HEK293 (cell line): Measurements from ENCODE around the gene PLEKHF1.

Source experiments
- KLF1 ChIP-seq: fragments of 450-650 bp; formaldehyde crosslinking; IDR thresholded peaks from 2 replicates; pipeline ENCODE4 v1.5.1; 2016; ENCODE audit warnings: missing biosample characterization, missing genetic modification characterization
- OVOL3 ChIP-seq: fragments of 450-650 bp; formaldehyde crosslinking; IDR thresholded peaks from 2 replicates; pipeline ENCODE4 v1.5.1; 2016; ENCODE audit warnings: missing biosample characterization, missing genetic modification characterization
- RBAK ChIP-seq: fragments of 450-650 bp; formaldehyde crosslinking; IDR thresholded peaks from 2 replicates; pipeline ENCODE4 v1.5.1; 2016; ENCODE audit warnings: missing biosample characterization, missing genetic modification characterization
- SP3 ChIP-seq: fragments of 450-650 bp; formaldehyde crosslinking; IDR thresholded peaks from 2 replicates; pipeline ENCODE4 v1.5.1; 2016; ENCODE audit warnings: missing biosample characterization, missing genetic modification characterization
- ZBTB1 ChIP-seq: fragments of 450-650 bp; formaldehyde crosslinking; IDR thresholded peaks from 2 replicates; pipeline ENCODE4 v1.5.1; 2016; ENCODE audit warnings: missing biosample characterization, missing genetic modification characterization
- ZBTB48 ChIP-seq: fragments of 450-650 bp; formaldehyde crosslinking; IDR thresholded peaks from 2 replicates; pipeline ENCODE4 v1.5.1; 2016; ENCODE audit warnings: missing biosample characterization, missing genetic modification characterization
- ZEB2 ChIP-seq: fragments of 450-650 bp; formaldehyde crosslinking; IDR thresholded peaks from 2 replicates; pipeline ENCODE4 v1.5.1; 2016; ENCODE audit warnings: missing biosample characterization, missing genetic modification characterization
- ZNF10 ChIP-seq: fragments of 450-650 bp; formaldehyde crosslinking; IDR thresholded peaks from 2 replicates; pipeline ENCODE4 v1.5.1; 2017; ENCODE audit warnings: missing biosample characterization, missing genetic modification characterization
- ZNF121 ChIP-seq: fragments of 450-650 bp; formaldehyde crosslinking; IDR thresholded peaks from 2 replicates; pipeline ENCODE4 v1.5.1; 2016; ENCODE audit warnings: missing biosample characterization, missing genetic modification characterization
- ZNF155 ChIP-seq: fragments of 450-650 bp; formaldehyde crosslinking; IDR thresholded peaks from 2 replicates; pipeline ENCODE4 v1.5.1; 2016; ENCODE audit warnings: missing biosample characterization, missing genetic modification characterization
- ZNF169 ChIP-seq: fragments of 450-650 bp; formaldehyde crosslinking; IDR thresholded peaks from 2 replicates; pipeline ENCODE4 v1.5.1; 2016; ENCODE audit warnings: missing biosample characterization, missing genetic modification characterization
- ZNF175 ChIP-seq: fragments of 450-650 bp; formaldehyde crosslinking; IDR thresholded peaks from 2 replicates; pipeline ENCODE4 v1.5.1; 2016; ENCODE audit warnings: missing biosample characterization, missing genetic modification characterization
- ZNF214 ChIP-seq: fragments of 450-650 bp; formaldehyde crosslinking; IDR thresholded peaks from 2 replicates; pipeline ENCODE4 v1.5.1; 2017; ENCODE audit warnings: missing biosample characterization, mild to moderate bottlenecking, missing genetic modification characterization, borderline replicate concordance
- ZNF292 ChIP-seq: fragments of 450-650 bp; formaldehyde crosslinking; IDR thresholded peaks from 2 replicates; pipeline ENCODE4 v1.5.1; 2016; ENCODE audit warnings: low read depth, missing biosample characterization, missing genetic modification characterization, borderline replicate concordance
- ZNF354C ChIP-seq: fragments of 450-650 bp; formaldehyde crosslinking; IDR thresholded peaks from 2 replicates; pipeline ENCODE4 v1.5.1; 2016; ENCODE audit warnings: missing biosample characterization, missing genetic modification characterization, low read depth, borderline replicate concordance
- ZNF449 ChIP-seq: fragments of 450-650 bp; formaldehyde crosslinking; IDR thresholded peaks from 2 replicates; pipeline ENCODE4 v1.5.1; 2017; ENCODE audit warnings: missing biosample characterization, mild to moderate bottlenecking, missing genetic modification characterization, moderate library complexity
- ZNF530 ChIP-seq: fragments of 450-650 bp; formaldehyde crosslinking; IDR thresholded peaks from 2 replicates; pipeline ENCODE4 v1.5.1; 2016; ENCODE audit warnings: low read depth, missing biosample characterization, missing genetic modification characterization
- ZNF555 ChIP-seq: fragments of 450-650 bp; formaldehyde crosslinking; conservative IDR thresholded peaks from 2 replicates; pipeline ENCODE4 v1.5.1; 2017; ENCODE audit warnings: missing biosample characterization, mild to moderate bottlenecking, missing genetic modification characterization, inconsistent platforms
- ZNF610 ChIP-seq: fragments of 450-650 bp; formaldehyde crosslinking; IDR thresholded peaks from 2 replicates; pipeline ENCODE4 v1.5.1; 2016; ENCODE audit warnings: missing biosample characterization, missing genetic modification characterization, borderline replicate concordance
- ZNF623 ChIP-seq: fragments of 450-650 bp; formaldehyde crosslinking; IDR thresholded peaks from 2 replicates; pipeline ENCODE4 v1.5.1; 2016; ENCODE audit warnings: missing biosample characterization, missing genetic modification characterization
- ZNF624 ChIP-seq: fragments of 450-650 bp; formaldehyde crosslinking; IDR thresholded peaks from 2 replicates; pipeline ENCODE4 v1.5.1; 2017; ENCODE audit warnings: missing biosample characterization, missing genetic modification characterization
- ZNF660 ChIP-seq: fragments of 450-650 bp; IDR thresholded peaks from 2 replicates; pipeline ENCODE4 v1.5.1; 2018; ENCODE audit warnings: missing biosample characterization, mild to moderate bottlenecking, missing genetic modification characterization
- ZNF704 ChIP-seq: fragments of 450-650 bp; formaldehyde crosslinking; IDR thresholded peaks from 2 replicates; pipeline ENCODE4 v1.5.1; 2016; ENCODE audit warnings: missing biosample characterization, missing genetic modification characterization
- ZNF837 ChIP-seq: fragments of 450-650 bp; formaldehyde crosslinking; IDR thresholded peaks from 2 replicates; pipeline ENCODE4 v1.5.1; 2016; ENCODE audit warnings: missing biosample characterization, missing genetic modification characterization
- ZNF843 ChIP-seq: fragments of 450-650 bp; formaldehyde crosslinking; IDR thresholded peaks from 2 replicates; pipeline ENCODE4 v1.5.1; 2016; ENCODE audit warnings: missing biosample characterization, missing genetic modification characterization
- ZXDB ChIP-seq: fragments of 450-650 bp; formaldehyde crosslinking; IDR thresholded peaks from 2 replicates; pipeline ENCODE4 v1.5.1; 2016; ENCODE audit warnings: missing biosample characterization, missing genetic modification characterization
- TF ChIP-seq, protein P1 (sequence below): fragments of 450-650 bp; formaldehyde crosslinking; IDR thresholded peaks from 2 replicates; pipeline ENCODE4 v1.5.1; 2017; ENCODE audit warnings: missing biosample characterization, missing genetic modification characterization
- TF ChIP-seq, protein P2 (sequence below): sonication (generic); formaldehyde crosslinking; IDR thresholded peaks from 2 replicates; pipeline ENCODE4 v1.8.1; 2022; ENCODE audit warnings: mild to moderate bottlenecking, moderate library complexity, missing genetic modification reagents
- TF ChIP-seq, protein P3 (sequence below): fragments of 450-650 bp; formaldehyde crosslinking; IDR thresholded peaks from 2 replicates; pipeline ENCODE4 v1.5.1; 2016; ENCODE audit warnings: missing biosample characterization, missing genetic modification characterization
- TF ChIP-seq, protein P4 (sequence below): fragments of 450-650 bp; IDR thresholded peaks from 2 replicates; pipeline ENCODE4 v1.5.1; 2018; ENCODE audit warnings: missing biosample characterization, mild to moderate bottlenecking, missing genetic modification characterization
- TF ChIP-seq, protein P5 (sequence below): fragments of 450-650 bp; formaldehyde crosslinking; IDR thresholded peaks from 2 replicates; pipeline ENCODE4 v1.5.1; 2017; ENCODE audit warnings: missing biosample characterization, missing genetic modification characterization

The PLEKHF1 gene

DNA sequence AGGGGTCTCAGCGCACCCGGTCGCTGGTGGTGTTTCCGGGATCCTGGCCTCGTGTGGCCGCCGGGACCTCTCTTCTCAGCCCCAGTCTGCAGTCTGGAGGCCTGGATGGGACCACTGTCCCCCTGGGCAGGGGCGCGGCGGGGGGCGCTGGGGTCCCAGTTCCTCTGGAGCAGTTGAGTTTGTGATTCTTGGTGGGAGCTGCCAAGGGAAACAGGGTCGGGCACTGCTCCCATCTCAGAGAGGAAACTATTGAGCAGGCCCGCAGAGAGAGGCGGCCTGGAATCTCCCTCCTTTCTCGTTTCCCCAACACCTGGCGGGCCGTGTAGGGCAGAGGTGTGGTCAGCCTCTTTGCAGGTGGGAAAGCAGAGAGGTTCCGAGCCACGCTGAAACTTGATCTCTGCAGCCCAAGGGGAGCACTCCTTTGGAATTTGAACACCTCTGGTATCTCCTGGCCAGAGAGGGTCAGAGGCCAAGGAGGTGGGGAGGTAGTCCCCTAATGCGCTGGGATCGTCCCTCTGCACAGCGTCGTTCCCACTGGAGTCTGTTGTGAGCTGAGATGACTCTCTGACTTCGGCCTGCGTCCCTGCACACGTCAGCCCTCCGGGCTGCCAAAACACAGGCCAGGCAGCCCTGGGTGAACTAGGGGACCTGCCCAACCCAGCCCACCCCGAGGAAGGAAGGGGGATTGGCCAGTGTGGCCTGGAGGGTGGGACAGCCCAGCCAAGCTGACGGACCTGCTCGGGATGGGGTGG lies 741 bp downstream of the PLEKHF1 start (continued):
- 0 out of 2 replicates have a peak, but pooled peaks have one; percentile 33 for TF ChIP-seq KLF1 (tag by site-specific recombination)
- TF ChIP-seq ZNF623 (tag by site-specific recombination): no peak
- TF ChIP-seq, protein P1, sequence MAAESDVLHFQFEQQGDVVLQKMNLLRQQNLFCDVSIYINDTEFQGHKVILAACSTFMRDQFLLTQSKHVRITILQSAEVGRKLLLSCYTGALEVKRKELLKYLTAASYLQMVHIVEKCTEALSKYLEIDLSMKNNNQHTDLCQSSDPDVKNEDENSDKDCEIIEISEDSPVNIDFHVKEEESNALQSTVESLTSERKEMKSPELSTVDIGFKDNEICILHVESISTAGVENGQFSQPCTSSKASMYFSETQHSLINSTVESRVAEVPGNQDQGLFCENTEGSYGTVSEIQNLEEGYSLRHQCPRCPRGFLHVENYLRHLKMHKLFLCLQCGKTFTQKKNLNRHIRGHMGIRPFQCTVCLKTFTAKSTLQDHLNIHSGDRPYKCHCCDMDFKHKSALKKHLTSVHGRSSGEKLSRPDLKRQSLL (tag by site-specific recombination): no peak
- TF ChIP-seq ZBTB1 (tag by site-specific recombination): no peak
- no peak for TF ChIP-seq ZNF660 (tag by site-specific recombination)
- TF ChIP-seq ZNF449 (tag by site-specific recombination): peak; percentile 70
- TF ChIP-seq ZNF837: no peak
- TF ChIP-seq, protein P2, sequence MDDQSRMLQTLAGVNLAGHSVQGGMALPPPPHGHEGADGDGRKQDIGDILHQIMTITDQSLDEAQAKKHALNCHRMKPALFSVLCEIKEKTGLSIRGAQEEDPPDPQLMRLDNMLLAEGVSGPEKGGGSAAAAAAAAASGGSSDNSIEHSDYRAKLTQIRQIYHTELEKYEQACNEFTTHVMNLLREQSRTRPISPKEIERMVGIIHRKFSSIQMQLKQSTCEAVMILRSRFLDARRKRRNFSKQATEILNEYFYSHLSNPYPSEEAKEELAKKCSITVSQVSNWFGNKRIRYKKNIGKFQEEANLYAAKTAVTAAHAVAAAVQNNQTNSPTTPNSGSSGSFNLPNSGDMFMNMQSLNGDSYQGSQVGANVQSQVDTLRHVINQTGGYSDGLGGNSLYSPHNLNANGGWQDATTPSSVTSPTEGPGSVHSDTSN (CRISPR knock-in tag): no peak; the same call in 1 of the 2 replicates
- TF ChIP-seq ZNF555: no peak
- TF ChIP-seq ZNF10 (tag by site-specific recombination): no peak
- 0 out of 2 replicates have a peak, but pooled peaks have one; percentile 24 for TF ChIP-seq ZNF121
- TF ChIP-seq ZBTB48 (tag by site-specific recombination): peak; percentile 31; the same call in 1 of the 2 replicates
- no peak for TF ChIP-seq ZNF610
- TF ChIP-seq OVOL3 (tag by site-specific recombination): no peak
- TF ChIP-seq ZNF169 (tag by site-specific recombination): no peak
- no peak for TF ChIP-seq ZNF175 (tag by site-specific recombination)
- TF ChIP-seq ZNF214: no peak
- no peak for TF ChIP-seq RBAK
- no peak for TF ChIP-seq ZNF704
- TF ChIP-seq, protein P3, sequence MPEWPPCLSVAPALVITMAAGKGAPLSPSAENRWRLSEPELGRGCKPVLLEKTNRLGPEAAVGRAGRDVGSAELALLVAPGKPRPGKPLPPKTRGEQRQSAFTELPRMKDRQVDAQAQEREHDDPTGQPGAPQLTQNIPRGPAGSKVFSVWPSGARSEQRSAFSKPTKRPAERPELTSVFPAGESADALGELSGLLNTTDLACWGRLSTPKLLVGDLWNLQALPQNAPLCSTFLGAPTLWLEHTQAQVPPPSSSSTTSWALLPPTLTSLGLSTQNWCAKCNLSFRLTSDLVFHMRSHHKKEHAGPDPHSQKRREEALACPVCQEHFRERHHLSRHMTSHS: no peak
- TF ChIP-seq ZXDB: no peak
- TF ChIP-seq ZNF354C (tag by site-specific recombination): no peak
- TF ChIP-seq ZNF624: no peak
- TF ChIP-seq ZNF530 (tag by site-specific recombination): no peak
- TF ChIP-seq ZNF155 (tag by site-specific recombination): no peak
- TF ChIP-seq ZEB2: no peak; the same call in 1 of the 2 replicates
- TF ChIP-seq ZNF292: no peak
- no peak for TF ChIP-seq ZNF843
- TF ChIP-seq, protein P4, sequence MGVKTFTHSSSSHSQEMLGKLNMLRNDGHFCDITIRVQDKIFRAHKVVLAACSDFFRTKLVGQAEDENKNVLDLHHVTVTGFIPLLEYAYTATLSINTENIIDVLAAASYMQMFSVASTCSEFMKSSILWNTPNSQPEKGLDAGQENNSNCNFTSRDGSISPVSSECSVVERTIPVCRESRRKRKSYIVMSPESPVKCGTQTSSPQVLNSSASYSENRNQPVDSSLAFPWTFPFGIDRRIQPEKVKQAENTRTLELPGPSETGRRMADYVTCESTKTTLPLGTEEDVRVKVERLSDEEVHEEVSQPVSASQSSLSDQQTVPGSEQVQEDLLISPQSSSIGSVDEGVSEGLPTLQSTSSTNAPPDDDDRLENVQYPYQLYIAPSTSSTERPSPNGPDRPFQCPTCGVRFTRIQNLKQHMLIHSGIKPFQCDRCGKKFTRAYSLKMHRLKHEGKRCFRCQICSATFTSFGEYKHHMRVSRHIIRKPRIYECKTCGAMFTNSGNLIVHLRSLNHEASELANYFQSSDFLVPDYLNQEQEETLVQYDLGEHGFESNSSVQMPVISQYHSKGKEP (tag by site-specific recombination): no peak
- TF ChIP-seq, protein P5, sequence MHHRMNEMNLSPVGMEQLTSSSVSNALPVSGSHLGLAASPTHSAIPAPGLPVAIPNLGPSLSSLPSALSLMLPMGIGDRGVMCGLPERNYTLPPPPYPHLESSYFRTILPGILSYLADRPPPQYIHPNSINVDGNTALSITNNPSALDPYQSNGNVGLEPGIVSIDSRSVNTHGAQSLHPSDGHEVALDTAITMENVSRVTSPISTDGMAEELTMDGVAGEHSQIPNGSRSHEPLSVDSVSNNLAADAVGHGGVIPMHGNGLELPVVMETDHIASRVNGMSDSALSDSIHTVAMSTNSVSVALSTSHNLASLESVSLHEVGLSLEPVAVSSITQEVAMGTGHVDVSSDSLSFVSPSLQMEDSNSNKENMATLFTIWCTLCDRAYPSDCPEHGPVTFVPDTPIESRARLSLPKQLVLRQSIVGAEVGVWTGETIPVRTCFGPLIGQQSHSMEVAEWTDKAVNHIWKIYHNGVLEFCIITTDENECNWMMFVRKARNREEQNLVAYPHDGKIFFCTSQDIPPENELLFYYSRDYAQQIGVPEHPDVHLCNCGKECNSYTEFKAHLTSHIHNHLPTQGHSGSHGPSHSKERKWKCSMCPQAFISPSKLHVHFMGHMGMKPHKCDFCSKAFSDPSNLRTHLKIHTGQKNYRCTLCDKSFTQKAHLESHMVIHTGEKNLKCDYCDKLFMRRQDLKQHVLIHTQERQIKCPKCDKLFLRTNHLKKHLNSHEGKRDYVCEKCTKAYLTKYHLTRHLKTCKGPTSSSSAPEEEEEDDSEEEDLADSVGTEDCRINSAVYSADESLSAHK (tag by site-specific recombination): no peak
- TF ChIP-seq SP3 (tag by site-specific recombination): no peak; the same call in none of the 2 replicates
